Naive thymus-derived CD4-positive, alpha-beta T cell (primary cell): Measurements from ENCODE around the gene FAS. TPM values are rescaled to one million over a fixed set of nuclear protein-coding genes. Genes with fewer than 3 reads are reported as not detected.

Experiments
- ATAC-seq: fragments of 150-1000 bp; cut with Tn5 transposase; 2 replicates; pipeline ENCODE4 v1.10.0; 2021; ENCODE audit warnings: mild to moderate bottlenecking, moderate library complexity
- CTCF ChIA-PET: fragments of 350-600 bp; sonication (Branson Sonifier 250); formaldehyde crosslinking; loops from one replicate; lab custom pipeline; 2021; ENCODE audit warnings: antibody characterized with exemption; lab: Charles Lee
- POLR2A ChIA-PET: fragments of 350-600 bp; sonication (Branson Sonifier 250); formaldehyde crosslinking; loops from one replicate; lab custom pipeline; 2021; ENCODE audit warnings: antibody characterized with exemption, inconsistent platforms; lab: Charles Lee
- DNase-seq, 9 donors: peaks; one replicate each; pipeline versions ENCODE4 v3.0.0 to v3.0.0-alpha.2; 2020 to 2022; ENCODE audit warnings: mixed read lengths in 1 of 9
- H3K27ac ChIP-seq: one replicate; pipeline ENCODE4 v1.7.0; 2013; ENCODE audit warnings: mild to moderate bottlenecking, low read depth, low read length, moderate library complexity
- H3K27me3 ChIP-seq, 2 donors: one replicate each; pipeline ENCODE4 v1.7.0; 2013; ENCODE audit warnings: low read length in 2 of 2, mild to moderate bottlenecking in 2 of 2, moderate library complexity in 2 of 2; ENCODE audit not compliant: control insufficient read depth in 2 of 2, insufficient read depth in 2 of 2
- H3K36me3 ChIP-seq, 3 experiments: 1 replicate in 2 of 3; 2 replicates in 1 of 3; pipeline ENCODE4 v1.7.0; 2013; ENCODE audit warnings: low read length in 3 of 3, mild to moderate bottlenecking in 3 of 3, moderate library complexity in 1 of 3; ENCODE audit not compliant: insufficient read depth in 3 of 3, control insufficient read depth in 2 of 3
- H3K4me1 ChIP-seq, 2 donors: one replicate each; pipeline ENCODE4 v1.7.0; 2013; ENCODE audit warnings: low read length in 2 of 2, mild to moderate bottlenecking in 2 of 2, moderate library complexity in 1 of 2; ENCODE audit not compliant: control insufficient read depth in 2 of 2, insufficient read depth in 2 of 2
- H3K4me3 ChIP-seq: 2 replicates; pipeline ENCODE4 v1.7.0; 2013; ENCODE audit warnings: mild to moderate bottlenecking, low read length
- H3K9me3 ChIP-seq, 3 experiments: 1 replicate in 2 of 3; 2 replicates in 1 of 3; pipeline ENCODE4 v1.7.0; 2013; ENCODE audit warnings: low read length in 3 of 3; ENCODE audit not compliant: control insufficient read depth in 2 of 3
- H3K27ac Mint-ChIP-seq, 9 donors: one replicate each; pipeline ENCODE4 v1.8.0; 2020 to 2022; ENCODE audit warnings: mixed read lengths in 9 of 9, mild to moderate bottlenecking in 8 of 9, moderate library complexity in 5 of 9, inconsistent platforms in 2 of 9
- H3K27me3 Mint-ChIP-seq, 5 donors: one replicate each; pipeline ENCODE4 v1.8.0; 2021 to 2022; ENCODE audit warnings: mixed read lengths in 5 of 5, mild to moderate bottlenecking in 1 of 5
- H3K36me3 Mint-ChIP-seq, 5 donors: one replicate each; pipeline ENCODE4 v1.8.0; 2020 to 2022; ENCODE audit warnings: mixed read lengths in 5 of 5, mild to moderate bottlenecking in 3 of 5, inconsistent platforms in 1 of 5
- H3K4me1 Mint-ChIP-seq, 7 donors: one replicate each; pipeline ENCODE4 v1.8.0; 2020 to 2022; ENCODE audit warnings: mixed read lengths in 7 of 7, mild to moderate bottlenecking in 3 of 7, inconsistent platforms in 1 of 7
- H3K4me3 Mint-ChIP-seq, 10 donors: one replicate each; pipeline ENCODE4 v1.8.0; 2020 to 2022; ENCODE audit warnings: mild to moderate bottlenecking in 10 of 10, mixed read lengths in 10 of 10, moderate library complexity in 6 of 10, inconsistent platforms in 2 of 10
- H3K9me3 Mint-ChIP-seq, 11 donors: one replicate each; pipeline ENCODE4 v1.8.0; 2020 to 2022; ENCODE audit warnings: mixed read lengths in 11 of 11, mild to moderate bottlenecking in 4 of 11, inconsistent platforms in 1 of 11, moderate library complexity in 1 of 11
- intact Hi-C, 2 donors: fragments of 100-400 bp; cut with micrococcal nuclease; formaldehyde crosslinking; loops; one replicate each; pipeline ENCODE4 v1.15.1; 2023
- polyA plus RNA-seq, 2 donors: library from polyadenylated mRNA; unstranded; fragments of 300-500 nt; fragmentation: Illumina TruSeq; gene quantifications; one replicate each; pipeline ENCODE4 v1.2.3, GENCODE V29; 2021
- total RNA-seq, 6 experiments: library from RNA in 5 of 6; stranded (reverse) in 5 of 6; gene quantifications; 1 replicate in 5 of 6; 2 replicates in 1 of 6; pipeline ENCODE4 v1.2.3 and lab custom pipeline; 2021 to 2026

Gene FAS
- total and polyA plus RNA-seq, 7 experiments from 2014 or later, result 2.1 to 67.4 (median 5.6) TPM

DNA sequence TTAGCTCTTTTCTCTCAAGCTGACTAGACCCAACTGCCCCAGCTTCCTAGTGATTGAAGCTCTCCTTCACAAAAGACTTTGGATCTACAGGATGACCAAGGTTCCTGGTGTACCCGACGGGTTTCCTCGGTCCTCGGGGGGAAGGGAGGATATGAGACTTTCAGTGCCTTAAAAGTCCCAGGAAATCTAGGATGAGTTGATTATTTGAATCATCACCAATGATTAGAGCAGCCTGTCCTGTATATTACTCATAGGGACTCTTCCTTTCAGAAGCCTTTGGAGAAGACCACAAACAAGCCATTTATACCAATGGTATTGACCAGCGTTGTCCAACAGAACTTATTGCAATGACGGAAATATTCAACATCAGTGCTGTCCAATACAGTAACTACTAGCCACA lies 31.9 kb upstream of the FAS start:
- intact Hi-C loops, result no loop called here
- H3K27ac Mint-ChIP-seq, result no peak overlapping the region

DNA sequence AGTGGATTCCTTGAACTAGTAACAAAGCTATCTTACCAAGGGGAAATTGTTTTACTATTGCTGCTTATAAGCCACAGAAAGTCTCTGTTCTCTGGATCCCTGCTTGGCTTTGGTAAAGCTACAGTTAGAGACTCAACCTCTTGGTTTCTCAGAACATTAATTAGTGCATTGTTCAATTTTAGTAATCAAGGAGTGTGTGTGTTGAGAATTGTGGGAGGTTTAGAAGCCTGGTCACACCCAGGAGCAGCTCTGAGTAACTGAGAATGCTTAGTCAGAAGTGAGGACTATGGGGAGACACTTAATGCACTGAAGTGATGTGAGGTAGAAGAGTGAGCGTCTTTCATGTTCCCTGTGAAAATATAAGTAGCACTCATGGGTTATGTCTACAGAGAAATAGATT lies 29.8 kb upstream of the FAS start:
- Mint-ChIP-seq H3K27me3 (no peaks in the 10 kb centered on the region), H3K9me3 (peaks cover 0 to 2% (median 0%) of the 10 kb centered on the region in 11 donors), H3K27ac (no peak overlapping the region), H3K36me3 (peaks cover 0 to 7% (median 0%) of the 10 kb centered on the region in 5 donors), H3K4me1 (peaks cover 16 to 28% (median 26%) of the 10 kb centered on the region in 7 donors), H3K4me3 (peak overlapping the region in 1 of 10 donors; percentile 2)
- Histone ChIP-seq H3K27me3 (no peaks in the 10 kb centered on the region), H3K9me3 (no peaks in the 10 kb centered on the region), H3K36me3 (no peaks in the 10 kb centered on the region), H3K4me3 (no peak overlapping the region), H3K4me1 (peaks cover 10 to 20% of the 10 kb centered on the region in 2 donors), H3K27ac (no peak overlapping the region)
- ChIA-PET CTCF (no interaction called here), POLR2A (no interaction called here)
- DNase-seq (no peak), ATAC-seq (no peak)
- intact Hi-C loops, result no loop called here

More for the DNA sequence above, 31.9 kb upstream of the FAS start:
- ATAC-seq (no peak), DNase-seq (no peak)
- Mint-ChIP-seq H3K9me3 (peaks cover 0 to 2% (median 0%) of the 10 kb centered on the region in 11 donors), H3K36me3 (peaks cover 0 to 11% (median 7%) of the 10 kb centered on the region in 5 donors), H3K27me3 (no peaks in the 10 kb centered on the region), H3K4me3 (no peak overlapping the region), H3K4me1 (peaks cover 16 to 28% (median 27%) of the 10 kb centered on the region in 7 donors)
- H3K9me3 ChIP-seq, result no peaks in the 10 kb centered on the region
- no peak overlapping the region for H3K27ac ChIP-seq
- POLR2A ChIA-PET, result no interaction called here
- no peaks in the 10 kb centered on the region for H3K27me3 ChIP-seq
- H3K4me3 ChIP-seq, result no peak overlapping the region
- H3K36me3 ChIP-seq, result no peaks in the 10 kb centered on the region
- CTCF ChIA-PET, result no interaction called here
- peaks cover 10 to 20% of the 10 kb centered on the region in 2 donors for H3K4me1 ChIP-seq

DNA sequence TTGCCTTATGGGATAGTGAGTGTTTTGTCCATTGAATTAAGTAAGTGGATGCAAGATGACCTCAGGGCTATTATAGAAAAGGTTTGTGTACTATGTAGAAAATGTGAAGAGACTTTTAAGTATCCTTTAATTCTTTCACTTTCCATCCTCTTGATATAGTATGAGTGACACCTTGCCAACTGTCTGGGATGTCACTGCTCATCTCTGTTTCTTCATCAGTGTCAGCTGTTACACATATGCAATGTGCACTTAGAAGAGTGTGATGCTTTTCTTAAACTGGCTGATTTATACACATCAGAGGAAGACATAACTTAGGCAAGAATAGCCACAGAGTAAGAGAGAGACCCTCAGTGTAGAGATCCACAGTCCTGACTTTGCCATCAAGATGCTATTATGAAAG lies 29.3 kb upstream of the FAS start:
- Mint-ChIP-seq H3K27ac (no peak overlapping the region), H3K27me3 (no peaks in the 10 kb centered on the region), H3K4me3 (peak overlapping the region in 1 of 10 donors; percentile 2), H3K4me1 (peaks cover 16 to 28% (median 26%) of the 10 kb centered on the region in 7 donors), H3K36me3 (peaks cover 0 to 7% (median 0%) of the 10 kb centered on the region in 5 donors), H3K9me3 (peaks cover 0 to 2% (median 0%) of the 10 kb centered on the region in 11 donors)
- H3K27me3 ChIP-seq, result no peaks in the 10 kb centered on the region
- ChIA-PET CTCF (no interaction called here), POLR2A (no interaction called here)
- DNase-seq (no peak), ATAC-seq (no peak)
- intact Hi-C loops, result no loop called here
- H3K36me3 ChIP-seq, result no peaks in the 10 kb centered on the region
- H3K27ac ChIP-seq, result no peak overlapping the region
- H3K4me1 ChIP-seq, result peaks cover 10 to 20% of the 10 kb centered on the region in 2 donors
- H3K9me3 ChIP-seq, result no peaks in the 10 kb centered on the region
- no peak overlapping the region for H3K4me3 ChIP-seq

DNA sequence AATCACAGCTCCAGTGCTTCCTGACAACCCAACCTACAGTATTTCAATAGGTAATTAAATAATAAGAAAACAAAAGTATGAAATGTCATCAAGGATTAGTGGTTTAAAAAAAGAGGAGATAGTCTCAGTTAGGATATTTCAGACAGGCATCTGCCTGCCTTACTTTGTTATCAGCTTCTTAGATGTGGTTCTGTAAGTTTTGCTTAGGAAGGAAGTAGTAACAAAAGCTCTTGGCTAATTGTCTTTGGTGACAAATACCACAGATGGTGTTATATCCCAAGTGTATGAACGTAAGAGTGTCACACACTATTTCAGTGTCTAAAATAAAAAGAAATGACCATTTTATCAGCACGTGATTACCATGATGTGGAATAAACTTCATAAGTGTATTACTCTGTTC lies 28.3 kb upstream of the FAS start:
- H3K4me3 ChIP-seq, result no peak overlapping the region
- Mint-ChIP-seq H3K4me1 (peaks cover 16 to 28% (median 26%) of the 10 kb centered on the region in 7 donors), H3K9me3 (peaks cover 0 to 2% (median 0%) of the 10 kb centered on the region in 11 donors), H3K27ac (peak overlapping the region in 4 of 9 donors; percentile 1 to 32 (median 21)), H3K27me3 (peaks cover 0 to 2% (median 0%) of the 10 kb centered on the region in 5 donors), H3K36me3 (peaks cover 0 to 7% (median 0%) of the 10 kb centered on the region in 5 donors), H3K4me3 (peak overlapping the region in 8 of 10 donors; percentile 34 to 80 (median 60))
- no peak overlapping the region for H3K27ac ChIP-seq
- H3K9me3 ChIP-seq, result no peaks in the 10 kb centered on the region
- H3K4me1 ChIP-seq, result peaks cover 10 to 20% of the 10 kb centered on the region in 2 donors
- H3K27me3 ChIP-seq, result no peaks in the 10 kb centered on the region
- intact Hi-C loops, result loop anchor here in 1 of 2 donors (1.0 kb wide), 1 partner anchor 28 kb away; the partner anchor contains the start of gene FAS
- peak; percentile 75 for ATAC-seq
- POLR2A ChIA-PET, result interaction anchor here (0.8 kb wide), 2 partner anchors 19 to 27 kb away, joined by 4 to 5 read pairs; no protein-coding TSS in a partner anchor
- no peaks in the 10 kb centered on the region for H3K36me3 ChIP-seq
- DNase-seq, result peak in 6 of 9 donors; percentile 8 to 47 (median 39)
- CTCF ChIA-PET, result interaction anchor here (1.6 kb wide), 2 partner anchors 28 to 67 kb away, joined by 3 to 4 read pairs; no protein-coding TSS in a partner anchor

DNA sequence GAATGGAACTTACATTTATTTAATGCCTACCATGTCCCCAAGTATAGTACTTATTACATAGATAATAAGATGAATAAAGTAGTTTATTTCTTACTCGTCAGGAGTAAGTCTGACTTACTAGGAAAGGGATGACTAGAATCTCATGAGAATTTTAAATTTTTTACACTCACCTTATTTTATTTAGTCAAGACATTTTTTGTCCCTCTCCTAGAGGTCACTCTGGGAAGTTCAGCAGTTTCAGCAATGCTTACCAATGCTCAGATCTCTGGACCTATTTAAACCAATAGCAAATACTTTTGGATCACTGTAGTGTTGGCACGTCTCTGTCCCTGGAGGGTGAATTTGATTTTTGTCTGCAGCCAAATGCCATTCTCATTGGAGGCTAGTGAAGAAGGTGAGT lies 27.3 kb upstream of the FAS start:
- Mint-ChIP-seq H3K4me3 (no peak overlapping the region), H3K9me3 (peaks cover 0 to 2% (median 0%) of the 10 kb centered on the region in 11 donors), H3K36me3 (peaks cover 0 to 7% (median 0%) of the 10 kb centered on the region in 5 donors), H3K27ac (no peak overlapping the region), H3K27me3 (peaks cover 0 to 5% (median 0%) of the 10 kb centered on the region in 5 donors), H3K4me1 (peaks cover 16 to 28% (median 26%) of the 10 kb centered on the region in 7 donors)
- ChIA-PET POLR2A (interaction anchor here (0.6 to 2.3 kb wide), 3 partner anchors 11 to 27 kb away, joined by 3 to 8 read pairs (median 3); partner anchors contain the start of gene FAS), CTCF (interaction anchor here (1.6 kb wide), 2 partner anchors 29 to 66 kb away, joined by 3 to 4 read pairs; no protein-coding TSS in a partner anchor)
- H3K4me3 ChIP-seq, result no peak overlapping the region
- intact Hi-C loops, result no loop called here
- no peak for ATAC-seq
- no peak overlapping the region for H3K27ac ChIP-seq
- peaks cover 10 to 20% of the 10 kb centered on the region in 2 donors for H3K4me1 ChIP-seq
- H3K9me3 ChIP-seq, result no peaks in the 10 kb centered on the region
- H3K36me3 ChIP-seq, result no peaks in the 10 kb centered on the region
- H3K27me3 ChIP-seq, result no peaks in the 10 kb centered on the region
- DNase-seq, result no peak

DNA sequence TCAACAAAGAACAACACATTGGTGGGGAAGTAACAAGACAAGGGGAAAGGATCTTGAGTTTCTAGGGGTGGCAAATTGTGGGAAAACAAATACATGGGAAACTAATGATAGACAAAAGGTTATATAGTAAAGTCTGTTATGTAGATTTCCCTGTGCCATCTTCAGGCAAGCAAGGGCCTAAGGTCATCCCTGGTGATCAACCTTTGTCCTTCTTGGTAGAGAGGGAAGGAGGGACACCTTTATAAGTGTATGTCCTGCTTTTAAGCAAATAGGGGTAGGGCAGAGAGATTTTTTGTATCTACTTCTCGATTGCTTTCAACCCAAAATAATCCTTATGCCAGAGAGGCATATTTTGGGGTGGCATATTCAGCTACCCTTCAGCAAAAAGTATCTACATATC lies 26.2 kb upstream of the FAS start:
- H3K36me3 ChIP-seq, result no peaks in the 10 kb centered on the region
- peaks cover 0 to 11% (median 0%) of the 10 kb centered on the region in 5 donors for H3K27me3 Mint-ChIP-seq
- no peaks in the 10 kb centered on the region for H3K27me3 ChIP-seq
- ATAC-seq, result no peak
- no peak overlapping the region for H3K4me3 ChIP-seq
- intact Hi-C loops, result no loop called here
- peaks cover 10 to 20% of the 10 kb centered on the region in 2 donors for H3K4me1 ChIP-seq
- H3K9me3 ChIP-seq, result no peaks in the 10 kb centered on the region
- ChIA-PET POLR2A (interaction anchor here (2.3 kb wide), 1 partner anchor 26 kb away, joined by 8 read pairs; the partner anchor contains the start of gene FAS), CTCF (no interaction called here)
- H3K27ac ChIP-seq, result no peak overlapping the region
- H3K4me1 Mint-ChIP-seq, result peaks cover 16 to 28% (median 26%) of the 10 kb centered on the region in 7 donors
- H3K4me3 Mint-ChIP-seq, result no peak overlapping the region
- H3K9me3 Mint-ChIP-seq, result peaks cover 0 to 2% (median 0%) of the 10 kb centered on the region in 11 donors
- no peak overlapping the region for H3K27ac Mint-ChIP-seq
- DNase-seq, result no peak
- peaks cover 0 to 7% (median 0%) of the 10 kb centered on the region in 5 donors for H3K36me3 Mint-ChIP-seq
